Left ventricle myocardium inferior (tissue), 1 donor: Measurements from ENCODE around the gene CRBN. TPM values are rescaled to one million over a fixed set of nuclear protein-coding genes. Genes with fewer than 3 reads are reported as not detected.

Experiments
- DNase-seq: peaks from one replicate; pipeline ENCODE4 v3.0.0-alpha.2; 2020
- H3K27ac ChIP-seq: fragments of 200-600 bp; replicated peaks from 2 replicates; pipeline ENCODE4 v1.8.0; 2021
- H3K27me3 ChIP-seq: fragments of 200-600 bp; 2 replicates; pipeline ENCODE4 v1.8.0; 2021; ENCODE audit warnings: low read depth
- H3K36me3 ChIP-seq: fragments of 200-600 bp; 2 replicates; pipeline ENCODE4 v1.8.0; 2021
- H3K4me1 ChIP-seq: fragments of 200-600 bp; 2 replicates; pipeline ENCODE4 v1.8.0; 2021
- H3K4me3 ChIP-seq: fragments of 200-600 bp; 2 replicates; pipeline ENCODE4 v1.8.0; 2021; ENCODE audit warnings: mild to moderate bottlenecking, moderate library complexity
- H3K9me3 ChIP-seq: fragments of 200-600 bp; replicated peaks from 2 replicates; pipeline ENCODE4 v1.8.0; 2021
- intact Hi-C: fragments of 100-400 bp; cut with micrococcal nuclease; formaldehyde crosslinking; loops from one replicate; pipeline ENCODE4 v1.11.0; 2022
- total RNA-seq: library from RNA; stranded (reverse); fragmentation: NEBNext Ultra II Directional; extraction: Animal tissue kit (Norgen Biotek cat#: 25700); gene quantifications from one replicate; pipeline ENCODE4 v1.2.1, GENCODE V29; 2021
- TF ChIP-seq, protein P1 (sequence below): fragments of 200-600 bp; IDR thresholded peaks from 2 replicates; pipeline ENCODE4 v1.8.0; 2021; ENCODE audit warnings: antibody characterized with exemption, mild to moderate bottlenecking, borderline replicate concordance
- donor health status: DM: no; HTN: yes; CAD: no; lungs with severe emphysema.

The CRBN gene
- total RNA-seq, 1 donor from 2014 or later: 53.8 TPM

DNA sequence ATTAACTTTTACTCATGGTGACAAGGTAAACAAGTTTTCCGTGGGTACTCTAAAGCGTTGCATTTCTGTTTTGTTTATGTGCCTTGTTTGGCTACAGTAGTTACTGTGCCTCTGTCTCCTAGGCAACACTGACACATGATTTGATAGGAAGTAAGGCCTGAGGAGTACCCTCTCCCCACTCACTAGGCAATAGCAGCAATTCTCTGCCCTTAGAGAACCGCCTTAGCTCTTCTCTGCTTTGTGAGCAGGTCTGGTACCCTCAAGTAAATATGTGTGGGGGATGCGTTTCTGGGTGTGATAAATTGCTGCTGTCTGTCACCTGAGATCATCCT, 69.2 kb downstream of the CRBN start, which contains the start of gene IL5RA:
IL5RA (minus strand) TSS at position 76 of the 332 bp plus-strand sequence. CDS start 5,390 bp downstream, outside the sequence.
- TF ChIP-seq, protein P1, sequence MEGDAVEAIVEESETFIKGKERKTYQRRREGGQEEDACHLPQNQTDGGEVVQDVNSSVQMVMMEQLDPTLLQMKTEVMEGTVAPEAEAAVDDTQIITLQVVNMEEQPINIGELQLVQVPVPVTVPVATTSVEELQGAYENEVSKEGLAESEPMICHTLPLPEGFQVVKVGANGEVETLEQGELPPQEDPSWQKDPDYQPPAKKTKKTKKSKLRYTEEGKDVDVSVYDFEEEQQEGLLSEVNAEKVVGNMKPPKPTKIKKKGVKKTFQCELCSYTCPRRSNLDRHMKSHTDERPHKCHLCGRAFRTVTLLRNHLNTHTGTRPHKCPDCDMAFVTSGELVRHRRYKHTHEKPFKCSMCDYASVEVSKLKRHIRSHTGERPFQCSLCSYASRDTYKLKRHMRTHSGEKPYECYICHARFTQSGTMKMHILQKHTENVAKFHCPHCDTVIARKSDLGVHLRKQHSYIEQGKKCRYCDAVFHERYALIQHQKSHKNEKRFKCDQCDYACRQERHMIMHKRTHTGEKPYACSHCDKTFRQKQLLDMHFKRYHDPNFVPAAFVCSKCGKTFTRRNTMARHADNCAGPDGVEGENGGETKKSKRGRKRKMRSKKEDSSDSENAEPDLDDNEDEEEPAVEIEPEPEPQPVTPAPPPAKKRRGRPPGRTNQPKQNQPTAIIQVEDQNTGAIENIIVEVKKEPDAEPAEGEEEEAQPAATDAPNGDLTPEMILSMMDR: no peak
- Histone ChIP-seq H3K27me3 (no peaks in the 10 kb centered on the region), H3K9me3 (no peaks in the 10 kb centered on the region), H3K4me1 (no peaks in the 10 kb centered on the region), H3K4me3 (peak within 1 kb of the TSS; percentile 37), H3K36me3 (no peaks in the 10 kb centered on the region), H3K27ac (no peak within 1 kb of the TSS)
- DNase-seq: no peak
- intact Hi-C loops: no loop called here

DNA sequence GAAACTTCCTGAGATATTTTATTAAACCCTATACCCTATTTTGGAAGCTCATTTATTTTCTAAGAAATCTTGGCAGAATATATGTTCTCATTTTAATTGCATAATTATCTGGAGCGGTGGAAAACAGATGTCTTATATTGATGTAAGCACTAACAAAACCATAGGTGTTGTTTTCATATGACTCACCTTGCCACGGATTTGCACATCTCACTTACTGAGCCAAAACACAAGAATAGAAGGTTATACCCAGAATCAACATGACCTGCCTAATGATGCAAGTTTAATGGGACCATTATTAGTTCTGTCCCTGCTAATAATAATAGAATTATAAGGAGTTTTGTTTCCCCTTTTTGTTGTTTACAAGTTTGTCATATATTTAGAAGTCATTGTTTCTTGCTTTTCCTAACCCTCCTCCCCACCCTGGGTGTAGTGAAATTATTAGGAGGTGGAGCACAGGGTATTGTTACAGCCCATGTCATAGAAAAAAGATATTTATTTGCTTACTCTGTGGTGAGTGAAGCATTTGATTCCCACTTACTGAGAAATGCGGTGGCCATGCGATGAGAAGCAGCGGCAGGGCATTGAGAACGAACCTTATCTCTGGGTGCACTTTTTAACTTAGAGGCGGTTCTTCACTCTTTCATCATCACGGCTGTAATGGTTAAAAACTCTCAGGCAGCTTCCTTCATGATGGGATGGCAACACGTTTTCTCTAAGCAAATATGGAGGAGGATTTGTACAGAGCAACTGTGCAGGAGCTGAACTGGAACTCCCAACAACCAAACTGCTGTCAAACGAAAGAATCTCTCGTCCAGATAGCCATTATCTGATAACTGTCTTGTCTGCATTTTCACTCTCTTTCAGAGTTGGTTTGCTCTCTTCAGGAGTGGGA, 69.8 kb downstream of the CRBN start:
- Histone ChIP-seq H3K27me3 (no peaks in the 10 kb centered on the region), H3K9me3 (no peaks in the 10 kb centered on the region), H3K27ac (no peak overlapping the region), H3K4me3 (peak overlapping the region; percentile 37), H3K4me1 (no peaks in the 10 kb centered on the region), H3K36me3 (no peaks in the 10 kb centered on the region)
- intact Hi-C loops: no loop called here
- no peak for DNase-seq
- TF ChIP-seq, protein P1: no peak

DNA sequence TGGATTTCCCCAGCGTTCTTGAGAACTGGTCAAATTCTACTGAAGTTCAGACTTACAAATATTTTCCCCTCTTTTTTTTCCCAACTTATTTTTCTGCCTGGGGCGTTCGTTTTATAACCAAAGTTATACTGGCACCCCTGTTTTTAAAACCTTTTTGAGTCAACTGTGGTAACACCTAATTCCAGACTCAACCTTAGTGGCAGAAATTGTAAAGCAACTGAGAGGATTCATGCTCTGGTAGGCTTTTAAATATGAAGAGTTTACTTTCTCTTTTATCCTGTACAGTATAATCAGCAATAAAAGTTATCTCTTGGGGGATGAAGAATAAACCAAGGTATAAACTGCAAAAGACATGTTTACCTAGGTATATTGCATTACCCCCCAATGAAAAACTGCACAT, 71.6 kb downstream of the CRBN start:
- intact Hi-C loops: no loop called here
- H3K4me1 ChIP-seq: no peaks in the 10 kb centered on the region

DNA sequence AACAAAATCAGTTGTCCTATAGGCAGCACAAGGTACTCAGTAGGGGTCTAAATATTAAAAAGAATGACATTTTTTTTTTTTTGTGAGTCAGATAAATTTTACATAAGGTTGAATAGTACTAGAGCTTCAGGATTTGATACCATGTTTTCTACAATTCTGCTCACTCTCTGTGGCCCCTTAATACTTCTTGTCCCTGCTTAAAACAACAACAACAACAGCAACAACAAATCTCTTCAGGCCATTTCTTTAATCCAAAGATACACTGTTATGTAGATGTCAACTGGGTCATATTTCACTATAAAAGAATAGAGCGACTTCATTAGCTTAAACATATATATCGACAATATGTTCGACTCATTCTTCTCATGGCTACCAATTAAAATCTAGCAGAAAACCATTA, 72.3 kb downstream of the CRBN start:
- Histone ChIP-seq H3K27me3 (no peaks in the 10 kb centered on the region), H3K4me3 (no peak overlapping the region), H3K36me3 (no peaks in the 10 kb centered on the region), H3K4me1 (no peaks in the 10 kb centered on the region), H3K27ac (no peak overlapping the region), H3K9me3 (no peaks in the 10 kb centered on the region)
- TF ChIP-seq, protein P1: no peak
- intact Hi-C loops: no loop called here
- no peak for DNase-seq

More for the DNA sequence above, 71.6 kb downstream of the CRBN start:
- Histone ChIP-seq H3K36me3 (no peaks in the 10 kb centered on the region), H3K27me3 (no peaks in the 10 kb centered on the region), H3K9me3 (no peaks in the 10 kb centered on the region), H3K4me3 (no peak overlapping the region), H3K27ac (no peak overlapping the region)
- TF ChIP-seq, protein P1: no peak
- DNase-seq: no peak

DNA sequence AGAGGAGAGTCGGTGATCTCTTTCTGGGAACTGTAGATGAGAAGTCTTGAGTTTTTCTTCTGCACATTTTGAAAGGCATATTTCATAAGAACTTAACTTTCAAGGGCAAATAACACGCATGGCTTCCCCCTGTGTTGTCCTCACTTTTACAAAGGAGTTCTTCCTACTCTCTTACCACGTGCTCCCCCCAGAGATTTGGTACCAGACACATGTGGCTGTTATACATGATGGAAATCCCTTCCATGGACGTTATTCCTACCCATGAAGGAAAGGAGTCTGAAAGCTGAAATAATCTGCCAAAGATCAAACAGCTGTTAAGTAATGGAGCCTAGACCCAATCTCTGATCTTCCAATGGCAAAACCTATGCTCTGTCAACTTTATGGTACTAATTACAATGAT, 73.7 kb downstream of the CRBN start:
- TF ChIP-seq, protein P1: no peak
- Histone ChIP-seq H3K36me3 (no peaks in the 10 kb centered on the region), H3K4me1 (no peaks in the 10 kb centered on the region), H3K27me3 (no peaks in the 10 kb centered on the region), H3K4me3 (no peak overlapping the region), H3K9me3 (no peaks in the 10 kb centered on the region), H3K27ac (no peak overlapping the region)
- intact Hi-C loops: no loop called here
- no peak for DNase-seq
